Measurements from ENCODE around the gene FSTL5. TPM values are rescaled to one million over a fixed set of nuclear protein-coding genes. Genes with fewer than 3 reads are reported as not detected.

The FSTL5 gene
- total RNA-seq, 2 experiments from 2014 or later = not detected

DNA sequence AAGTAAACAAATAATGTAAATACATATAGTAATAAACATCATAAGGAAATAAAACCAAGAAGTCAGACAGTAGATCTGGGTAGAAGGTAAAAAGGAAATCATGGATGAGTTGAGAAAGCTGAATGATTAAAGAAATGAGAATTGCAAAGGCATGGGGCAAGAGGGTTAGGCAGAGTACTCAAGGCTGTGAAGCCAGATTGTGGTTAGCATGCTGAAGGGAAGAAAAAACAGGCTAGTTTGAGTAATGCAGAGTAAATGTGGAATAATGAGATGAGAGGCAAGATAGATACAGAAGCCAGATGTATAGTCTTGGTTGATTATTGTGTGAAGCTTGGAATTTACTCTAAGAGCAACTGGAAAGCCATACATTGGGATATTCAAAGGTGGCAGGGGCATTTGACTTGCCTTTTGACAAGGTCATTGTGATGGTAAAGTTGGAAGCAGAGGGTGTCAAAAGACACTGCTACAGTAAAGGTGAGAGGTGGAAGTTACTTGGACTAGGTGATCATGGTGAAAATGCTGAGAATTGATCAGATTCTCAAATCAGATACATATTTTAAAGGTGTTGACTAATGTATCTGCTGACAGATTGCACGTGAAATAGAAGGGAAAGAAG, 307.0 kb downstream of the FSTL5 start:
- Mint-ChIP-seq H3K36me3 (no peaks in the 10 kb centered on the region), H3K27me3 (no peaks in the 10 kb centered on the region), H3K4me1 (ENCODE audit: low read depth) (no peaks in the 10 kb centered on the region), H3K27ac (no peak overlapping the region), H3K9me3 (peaks cover 11% of the 10 kb centered on the region), H3K4me3 (no peak overlapping the region)
- ChIA-PET CTCF (no interaction called here), POLR2A (no interaction called here)
- intact Hi-C loops (cut with micrococcal nuclease) = no loop called here
- no peak for DNase-seq

DNA sequence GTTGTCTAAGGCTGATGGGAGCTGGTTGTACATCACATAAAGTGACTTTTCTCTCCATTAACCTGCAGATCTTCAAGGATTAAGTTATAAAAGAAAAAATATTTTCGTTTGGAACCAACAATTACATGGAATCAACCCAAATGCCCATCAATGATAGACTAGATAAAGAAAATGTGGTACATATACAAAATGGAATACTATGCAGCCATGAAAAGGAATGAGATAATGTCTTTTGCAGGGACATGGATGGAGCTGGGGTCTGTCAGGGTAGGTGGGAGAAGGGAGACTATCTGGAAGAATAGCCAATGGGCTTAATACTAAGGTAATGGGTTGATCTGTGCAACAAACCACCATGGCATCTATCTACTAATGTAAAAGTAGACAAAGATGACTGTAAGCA, 313.2 kb downstream of the FSTL5 start:
- CTCF ChIA-PET = no interaction called here
- no peaks in the 10 kb centered on the region for H3K27me3 Mint-ChIP-seq

DNA sequence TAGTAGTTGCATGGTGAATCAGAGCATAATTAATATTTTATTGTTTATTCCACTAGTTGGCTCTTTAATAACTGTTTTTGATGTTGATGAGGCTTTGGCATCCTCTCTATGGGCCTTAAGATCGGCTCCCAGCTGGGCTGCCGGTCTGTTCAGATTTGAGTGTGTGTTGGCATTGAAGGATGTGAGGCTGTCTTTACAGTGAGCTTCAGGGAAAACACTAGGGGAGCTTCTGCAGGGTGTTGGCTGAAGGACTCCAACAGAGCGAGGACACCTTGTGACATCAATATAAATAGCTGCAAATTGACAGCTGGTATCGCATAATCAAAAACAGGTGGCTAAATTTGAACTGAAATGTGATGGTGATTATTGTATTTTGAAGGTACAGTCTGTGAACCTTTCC, 322.0 kb downstream of the FSTL5 start:
- H3K36me3 Mint-ChIP-seq = no peaks in the 10 kb centered on the region
- ChIA-PET CTCF (interaction anchor here (0.6 kb wide), 1 partner anchor 59 kb away, joined by 4 read pairs; no protein-coding TSS in a partner anchor), POLR2A (no interaction called here)
- no peaks in the 10 kb centered on the region for H3K4me1 Mint-ChIP-seq (ENCODE audit: low read depth)
- no peak overlapping the region for H3K4me3 Mint-ChIP-seq
- no peak overlapping the region for H3K27ac Mint-ChIP-seq
- intact Hi-C loops (cut with micrococcal nuclease) = no loop called here
- DNase-seq = no peak
- peaks cover 3% of the 10 kb centered on the region for H3K9me3 Mint-ChIP-seq
- H3K27me3 Mint-ChIP-seq = no peaks in the 10 kb centered on the region

More for the DNA sequence above, 313.2 kb downstream of the FSTL5 start:
- Mint-ChIP-seq H3K4me3 (no peak overlapping the region), H3K27ac (no peak overlapping the region), H3K36me3 (no peaks in the 10 kb centered on the region), H3K9me3 (peaks cover 11% of the 10 kb centered on the region), H3K4me1 (ENCODE audit: low read depth) (no peaks in the 10 kb centered on the region)
- intact Hi-C loops (cut with micrococcal nuclease) = no loop called here
- no peak for DNase-seq
- POLR2A ChIA-PET = no interaction called here

GRCh38 chr4:161829591-161829990, 334.2 kb downstream of the FSTL5 start:
- Mint-ChIP-seq H3K4me3 (no peak overlapping the region), H3K9me3 (peaks cover 10% of the 10 kb centered on the region), H3K4me1 (ENCODE audit: low read depth) (no peaks in the 10 kb centered on the region), H3K27ac (no peak overlapping the region), H3K36me3 (no peaks in the 10 kb centered on the region), H3K27me3 (no peaks in the 10 kb centered on the region)
- CTCF ChIA-PET = no interaction called here
- no peak for DNase-seq
- intact Hi-C loops (cut with micrococcal nuclease) = no loop called here
- POLR2A ChIA-PET = no interaction called here

DNA sequence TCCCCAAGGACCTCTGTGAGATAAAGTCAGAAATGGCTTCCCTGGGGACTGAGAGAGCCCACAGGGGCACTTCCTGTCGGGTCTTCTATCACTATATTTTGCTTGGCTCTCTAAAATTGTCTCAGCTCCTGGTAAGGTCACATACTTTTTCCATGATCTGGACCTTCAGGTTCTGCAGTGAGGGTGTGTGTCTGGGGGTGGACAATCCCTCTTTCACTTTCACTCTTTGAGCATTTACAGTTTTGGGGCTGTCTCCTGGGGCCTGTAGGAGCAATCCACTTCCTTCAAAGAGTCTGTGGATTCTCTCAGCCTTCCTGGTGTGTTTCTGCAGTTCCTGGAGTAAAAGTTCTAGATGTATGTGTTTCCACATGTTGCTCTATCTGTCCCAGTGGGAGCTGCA, 335.7 kb downstream of the FSTL5 start:
- POLR2A ChIA-PET = no interaction called here
- Mint-ChIP-seq H3K9me3 (peaks cover 10% of the 10 kb centered on the region), H3K4me3 (no peak overlapping the region), H3K36me3 (no peaks in the 10 kb centered on the region), H3K27me3 (no peaks in the 10 kb centered on the region), H3K27ac (no peak overlapping the region), H3K4me1 (ENCODE audit: low read depth) (no peaks in the 10 kb centered on the region)
- DNase-seq = no peak
- intact Hi-C loops (cut with micrococcal nuclease) = no loop called here
- CTCF ChIA-PET = no interaction called here

DNA sequence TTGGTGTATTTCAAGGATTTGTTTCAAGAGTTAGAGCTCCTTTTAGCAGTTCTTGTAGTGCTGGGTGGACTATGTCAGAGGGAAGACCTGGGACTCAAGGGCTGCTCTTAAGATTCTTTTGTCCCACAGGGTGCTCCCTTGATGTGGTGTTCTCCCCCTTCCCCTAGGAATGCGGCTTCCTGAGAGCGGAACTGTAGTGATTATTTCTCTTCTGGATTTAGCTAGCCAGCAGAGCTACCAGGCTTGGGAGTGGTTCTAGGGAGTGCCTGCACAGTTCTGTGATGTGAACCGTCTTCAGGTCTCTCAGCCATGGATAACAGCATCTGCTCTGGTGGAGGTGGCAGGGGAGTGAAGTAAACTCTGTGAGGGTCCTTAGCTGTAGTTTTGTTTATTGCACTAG, 336.8 kb downstream of the FSTL5 start:
- Mint-ChIP-seq H3K27ac (no peak overlapping the region), H3K9me3 (peaks cover 11% of the 10 kb centered on the region), H3K36me3 (no peaks in the 10 kb centered on the region)

DNA sequence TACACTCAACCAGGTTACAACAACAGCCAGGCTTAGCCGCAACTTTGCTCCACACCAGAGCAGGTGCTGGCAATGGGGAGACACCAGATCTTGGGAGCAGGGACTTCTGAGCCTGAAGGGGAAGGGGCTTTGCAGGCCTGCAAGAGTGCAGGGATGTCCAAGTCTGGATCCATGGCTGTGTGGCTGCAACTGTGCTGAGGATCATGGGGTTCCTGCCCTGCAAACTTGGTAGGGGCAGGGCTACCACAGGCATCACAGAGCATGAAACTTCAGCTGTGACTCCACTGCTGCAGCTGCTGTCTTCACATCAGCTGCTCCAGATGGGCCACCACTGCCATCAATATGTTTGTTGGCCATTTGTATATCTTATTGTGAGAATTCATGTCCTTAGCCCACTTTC, 340.4 kb downstream of the FSTL5 start:
- POLR2A ChIA-PET = no interaction called here
- no peaks in the 10 kb centered on the region for H3K4me1 Mint-ChIP-seq (ENCODE audit: low read depth)
- peaks cover 14% of the 10 kb centered on the region for H3K9me3 Mint-ChIP-seq
- CTCF ChIA-PET = no interaction called here
- no peaks in the 10 kb centered on the region for H3K27me3 Mint-ChIP-seq
- intact Hi-C loops (cut with micrococcal nuclease) = no loop called here
- H3K36me3 Mint-ChIP-seq = no peaks in the 10 kb centered on the region
- H3K4me3 Mint-ChIP-seq = no peak overlapping the region
- no peak for DNase-seq
- H3K27ac Mint-ChIP-seq = no peak overlapping the region

More for the DNA sequence above, 336.8 kb downstream of the FSTL5 start:
- CTCF ChIA-PET = no interaction called here
- Mint-ChIP-seq H3K4me1 (ENCODE audit: low read depth) (no peaks in the 10 kb centered on the region), H3K27me3 (no peaks in the 10 kb centered on the region), H3K4me3 (no peak overlapping the region)
- intact Hi-C loops (cut with micrococcal nuclease) = no loop called here
- DNase-seq = no peak
- POLR2A ChIA-PET = no interaction called here

DNA sequence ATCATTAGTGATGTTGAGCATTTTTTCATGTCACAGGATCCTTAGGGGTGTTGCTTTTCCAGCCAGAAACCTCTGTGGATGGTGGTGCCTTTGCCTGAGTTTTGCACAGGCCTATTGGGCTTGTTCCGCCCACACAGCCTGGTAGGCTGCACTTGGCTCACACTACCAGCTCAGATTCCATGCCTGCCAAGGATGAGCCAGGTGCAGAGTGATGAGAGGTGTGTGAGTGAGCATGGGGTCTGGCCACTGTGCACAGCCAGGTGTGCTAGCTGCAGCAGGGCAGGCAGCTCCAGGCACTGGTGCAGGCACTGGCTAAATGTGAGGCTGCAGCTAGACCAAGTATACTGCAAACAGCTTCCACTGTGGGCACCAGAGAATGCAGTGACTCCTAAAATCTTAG, 341.6 kb downstream of the FSTL5 start:
- H3K36me3 Mint-ChIP-seq = no peaks in the 10 kb centered on the region
- CTCF ChIA-PET = no interaction called here
- H3K4me3 Mint-ChIP-seq = no peak overlapping the region
- H3K4me1 Mint-ChIP-seq (ENCODE audit: low read depth) = no peaks in the 10 kb centered on the region
- no peak overlapping the region for H3K27ac Mint-ChIP-seq
- no peak for DNase-seq
- peaks cover 10% of the 10 kb centered on the region for H3K9me3 Mint-ChIP-seq
- POLR2A ChIA-PET = no interaction called here
- H3K27me3 Mint-ChIP-seq = no peaks in the 10 kb centered on the region
- intact Hi-C loops (cut with micrococcal nuclease) = no loop called here

DNA sequence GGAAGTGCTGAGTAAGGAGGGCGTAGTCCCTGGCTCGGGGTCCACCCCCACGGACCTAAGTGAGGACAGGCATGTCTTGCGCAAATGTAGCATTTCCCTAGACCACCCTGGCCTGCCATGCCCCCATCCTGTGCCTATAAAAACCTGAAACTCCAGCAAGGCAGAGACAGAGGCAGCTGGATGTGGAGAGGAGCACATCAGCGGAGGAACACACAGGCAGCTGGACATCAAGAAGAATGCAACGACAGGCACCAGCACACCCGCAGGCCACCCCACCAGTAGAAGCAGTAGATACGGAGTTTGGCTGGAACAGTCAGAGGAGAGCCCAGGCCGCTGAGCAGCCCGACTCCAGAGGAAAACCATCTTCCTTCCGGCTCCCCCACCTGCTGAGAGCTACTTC, 345.9 kb downstream of the FSTL5 start:
- Mint-ChIP-seq H3K4me3 (no peak overlapping the region), H3K4me1 (ENCODE audit: low read depth) (no peaks in the 10 kb centered on the region), H3K9me3 (peaks cover 9% of the 10 kb centered on the region), H3K27me3 (no peaks in the 10 kb centered on the region), H3K36me3 (no peaks in the 10 kb centered on the region), H3K27ac (no peak overlapping the region)
- intact Hi-C loops (cut with micrococcal nuclease) = no loop called here
- POLR2A ChIA-PET = no interaction called here
- CTCF ChIA-PET = no interaction called here
- DNase-seq = no peak

DNA sequence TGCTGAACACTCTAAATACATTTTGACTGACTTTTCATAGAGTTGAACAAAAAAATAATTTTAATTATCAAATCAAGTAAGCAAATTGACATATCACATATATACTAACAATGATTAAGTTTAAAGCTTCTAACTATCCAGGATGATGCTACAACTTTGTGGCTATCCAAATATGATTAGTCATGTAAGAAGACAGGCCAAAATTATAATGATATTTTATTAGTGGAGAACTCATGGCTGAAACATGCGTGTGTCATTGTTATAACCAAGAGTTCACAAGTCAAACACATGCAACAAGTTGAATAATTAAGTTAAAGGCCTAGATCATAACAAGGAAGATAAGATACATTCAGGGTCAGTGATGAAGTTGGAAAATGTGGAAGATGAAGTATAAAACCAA, 346.8 kb downstream of the FSTL5 start:
- Mint-ChIP-seq H3K4me1 (ENCODE audit: low read depth) (no peaks in the 10 kb centered on the region), H3K36me3 (no peaks in the 10 kb centered on the region), H3K9me3 (peaks cover 7% of the 10 kb centered on the region), H3K27ac (no peak overlapping the region), H3K4me3 (no peak overlapping the region), H3K27me3 (no peaks in the 10 kb centered on the region)
- CTCF ChIA-PET = no interaction called here
- no peak for DNase-seq
- POLR2A ChIA-PET = no interaction called here
- intact Hi-C loops (cut with micrococcal nuclease) = no loop called here

DNA sequence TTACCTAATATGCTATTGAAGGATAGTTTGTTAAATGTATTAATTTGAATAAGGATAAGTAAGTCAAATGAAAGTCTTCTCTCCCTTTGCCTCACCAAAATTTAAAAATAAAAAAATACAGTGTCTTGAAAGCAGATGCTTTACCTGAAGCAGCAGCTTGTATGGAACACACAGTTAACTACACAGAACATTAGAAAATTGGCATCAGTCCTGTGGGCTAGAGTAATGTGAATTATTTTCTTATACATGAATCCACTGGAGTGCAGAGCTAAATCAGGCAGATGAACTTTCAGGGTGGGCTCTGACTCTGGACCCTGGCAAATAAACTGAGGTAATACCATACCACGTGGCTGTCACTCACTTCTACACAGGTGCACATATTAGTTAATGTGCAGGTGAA, 348.0 kb downstream of the FSTL5 start:
- H3K4me1 Mint-ChIP-seq (ENCODE audit: low read depth) = no peaks in the 10 kb centered on the region
- H3K27ac Mint-ChIP-seq = no peak overlapping the region
- H3K4me3 Mint-ChIP-seq = no peak overlapping the region
- H3K9me3 Mint-ChIP-seq = peaks cover 7% of the 10 kb centered on the region
- CTCF ChIA-PET = no interaction called here
- intact Hi-C loops (cut with micrococcal nuclease) = no loop called here
- H3K36me3 Mint-ChIP-seq = no peaks in the 10 kb centered on the region
- POLR2A ChIA-PET = no interaction called here
- no peaks in the 10 kb centered on the region for H3K27me3 Mint-ChIP-seq
- no peak for DNase-seq

- Mint-ChIP-seq H3K4me3 (no peak overlapping the region), H3K4me1 (ENCODE audit: low read depth) (no peaks in the 10 kb centered on the region), H3K27me3 (no peaks in the 10 kb centered on the region), H3K27ac (no peak overlapping the region), H3K9me3 (peaks cover 7% of the 10 kb centered on the region), H3K36me3 (no peaks in the 10 kb centered on the region)
- ChIA-PET CTCF (no interaction called here), POLR2A (no interaction called here)
- intact Hi-C loops (cut with micrococcal nuclease) = no loop called here
- no peak for DNase-seq
These were observed 349.9 kb downstream of the FSTL5 start for GRCh38 chr4:161813889-161814288.

DNA sequence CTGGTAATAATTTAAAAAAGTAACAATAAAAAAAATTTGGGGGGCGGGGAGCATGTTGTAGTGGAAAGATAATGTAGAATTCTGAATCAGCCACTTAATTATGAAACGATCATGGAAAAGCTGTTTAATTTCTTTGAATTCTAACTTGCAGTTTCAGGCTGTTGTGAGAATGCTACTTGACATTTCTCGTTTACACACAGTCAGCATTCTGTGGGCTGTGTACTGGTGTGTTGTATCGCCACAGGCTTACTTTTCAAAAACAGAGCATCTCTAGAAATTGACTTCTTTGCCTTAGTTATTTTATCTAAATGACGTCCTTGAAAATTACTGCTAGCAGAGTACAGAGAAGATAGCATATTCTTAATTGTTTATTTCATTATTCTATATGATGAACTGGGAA, 350.4 kb downstream of the FSTL5 start:
- no peak overlapping the region for H3K27ac Mint-ChIP-seq
- H3K4me3 Mint-ChIP-seq = no peak overlapping the region
- no peak for DNase-seq
- H3K27me3 Mint-ChIP-seq = no peaks in the 10 kb centered on the region
- intact Hi-C loops (cut with micrococcal nuclease) = no loop called here
- peaks cover 7% of the 10 kb centered on the region for H3K9me3 Mint-ChIP-seq
- H3K4me1 Mint-ChIP-seq (ENCODE audit: low read depth) = no peaks in the 10 kb centered on the region
- ChIA-PET CTCF (no interaction called here), POLR2A (no interaction called here)
- H3K36me3 Mint-ChIP-seq = no peaks in the 10 kb centered on the region

DNA sequence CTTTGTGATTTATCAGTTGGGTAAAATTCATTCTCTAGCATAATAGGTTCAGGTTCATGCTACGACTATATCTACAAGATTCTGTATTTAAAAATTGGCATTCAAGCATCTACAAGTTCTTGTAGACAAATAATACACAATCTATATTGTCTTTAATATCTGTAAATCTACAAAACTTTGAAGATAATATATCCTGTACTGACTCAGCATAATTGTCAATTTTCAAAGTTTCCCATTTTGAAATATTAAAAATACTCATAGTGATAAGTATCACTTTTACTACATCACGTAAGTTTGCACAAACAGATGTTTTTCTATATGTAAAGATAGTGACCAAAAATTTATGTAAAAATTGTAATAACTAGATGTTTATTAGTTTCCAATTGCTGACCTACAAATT, 360.6 kb downstream of the FSTL5 start:
- intact Hi-C loops (cut with micrococcal nuclease) = no loop called here
- no peaks in the 10 kb centered on the region for H3K4me1 Mint-ChIP-seq (ENCODE audit: low read depth)
- no peak overlapping the region for H3K4me3 Mint-ChIP-seq
- CTCF ChIA-PET = no interaction called here
- no peaks in the 10 kb centered on the region for H3K27me3 Mint-ChIP-seq
- peaks cover 5% of the 10 kb centered on the region for H3K9me3 Mint-ChIP-seq
- no peak for DNase-seq
- POLR2A ChIA-PET = no interaction called here
- no peak overlapping the region for H3K27ac Mint-ChIP-seq
- H3K36me3 Mint-ChIP-seq = no peaks in the 10 kb centered on the region
